Karpas-422 (cell line): ENCODE results near the gene RRAS2. TPM values are rescaled to one million over a fixed set of nuclear protein-coding genes. Genes with fewer than 3 reads are reported as not detected.
"Not testable (repeated sequence)": the region's sequence is repeated elsewhere in the genome, so short reads cannot be mapped to it uniquely, and the experiment has no call there.

ENCODE experiments used
- DNase-seq: peaks from one replicate; pipeline ENCODE4 v3.0.0-alpha.2; 2015
- H2AFZ ChIP-seq: fragments of 200-600 bp; sonication (generic); 2 replicates; pipeline ENCODE4 v1.6.1; 2014; ENCODE audit warnings: antibody characterized with exemption, low read length, mixed read lengths
- H3K27ac ChIP-seq: fragments of 200-600 bp; sonication (generic); 2 replicates; pipeline ENCODE4 v1.5.1; 2014; ENCODE audit warnings: mild to moderate bottlenecking, low read length, moderate library complexity
- H3K27me3 ChIP-seq: fragments of 200-600 bp; sonication (generic); 2 replicates; pipeline ENCODE4 v1.6.1; 2014; ENCODE audit warnings: low read length, mixed read lengths
- H3K36me3 ChIP-seq: fragments of 200-600 bp; sonication (generic); 2 replicates; pipeline ENCODE4 v1.6.1; 2014; ENCODE audit warnings: low read length, mixed read lengths; ENCODE audit not compliant: insufficient read depth
- H3K4me1 ChIP-seq: fragments of 200-600 bp; sonication (generic); 2 replicates; pipeline ENCODE4 v1.6.1; 2014; ENCODE audit warnings: mild to moderate bottlenecking, low read length, mixed read lengths
- H3K4me2 ChIP-seq: fragments of 200-600 bp; sonication (generic); 2 replicates; pipeline ENCODE4 v1.6.1; 2014; ENCODE audit warnings: low read length, low read depth, mild to moderate bottlenecking; ENCODE audit not compliant: poor library complexity, severe bottlenecking
- H3K4me3 ChIP-seq: fragments of 200-600 bp; sonication (generic); 2 replicates; pipeline ENCODE4 v1.5.1; 2014; ENCODE audit warnings: mild to moderate bottlenecking, antibody characterized with exemption, low read length, mixed read lengths
- H3K79me2 ChIP-seq: fragments of 200-600 bp; sonication (generic); 2 replicates; pipeline ENCODE4 v1.6.1; 2014; ENCODE audit warnings: mild to moderate bottlenecking, low read length, mixed read lengths
- H3K9ac ChIP-seq: fragments of 200-600 bp; sonication (generic); 2 replicates; pipeline ENCODE4 v1.6.0; 2014; ENCODE audit warnings: low read length
- H3K9me2 ChIP-seq: fragments of 200-600 bp; sonication (generic), shearing (Covaris generic); replicated peaks from 2 replicates; pipeline ENCODE4 v1.6.0; 2014; ENCODE audit warnings: mild to moderate bottlenecking, low read length, moderate library complexity; ENCODE audit not compliant: insufficient read depth
- H3K9me3 ChIP-seq: fragments of 300-700, 200-600 bp; sonication (generic); 2 replicates; pipeline ENCODE4 v1.6.1; 2014; ENCODE audit warnings: low read length, mixed read lengths
- H4K20me1 ChIP-seq: fragments of 200-600 bp; sonication (generic); 2 replicates; pipeline ENCODE4 v1.6.1; 2014; ENCODE audit warnings: mild to moderate bottlenecking, antibody characterized with exemption, low read length, low read depth; ENCODE audit not compliant: insufficient read depth
- total RNA-seq: library from RNA; depleted of rRNA; stranded (reverse); fragments of >200 nt; shearing (Covaris generic); gene quantifications from 2 replicates; pipeline ENCODE4 v1.2.3, GENCODE V29; 2014; ENCODE audit warnings: low replicate concordance; rRNA removed

The RRAS2 gene
- 0.87 and 2.5 TPM in 2 replicates for total RNA-seq

DNA sequence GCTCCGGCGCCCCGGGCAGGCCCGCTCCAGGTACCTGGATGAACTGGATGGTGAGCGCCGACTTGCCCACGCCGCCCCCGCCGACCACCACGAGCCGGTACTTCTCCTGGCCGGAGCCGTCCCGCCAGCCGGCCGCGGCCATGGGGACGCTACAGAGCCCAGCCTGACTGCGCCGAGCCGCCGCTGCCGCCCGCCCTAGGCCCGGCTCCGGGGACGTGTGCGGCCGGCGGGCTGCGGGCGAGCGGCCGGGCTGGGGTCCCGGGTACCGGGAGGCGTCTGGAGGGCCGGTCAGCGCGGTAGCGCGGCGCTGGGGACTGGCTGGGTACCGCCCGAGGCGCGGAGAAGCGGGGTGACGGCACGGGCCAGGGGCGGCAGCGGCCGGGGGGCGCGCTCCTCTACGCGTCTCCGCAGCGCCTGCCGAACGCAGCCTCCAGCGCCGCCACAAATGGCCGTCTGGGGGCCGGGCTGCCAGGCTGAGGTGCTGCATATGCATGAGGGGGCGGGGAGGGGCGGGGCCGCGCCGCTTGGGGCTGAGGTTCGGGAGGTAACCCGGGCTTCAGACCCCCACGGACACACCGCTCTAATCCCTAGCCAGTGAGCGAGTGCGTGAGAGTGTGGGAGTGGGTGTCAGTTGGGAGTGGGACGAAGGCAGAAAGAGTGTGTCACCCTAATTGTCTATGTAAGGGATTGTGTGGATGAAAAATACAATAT, at the start of gene RRAS2:
TSS of gene RRAS2 (minus strand) at position 455 of the 711 bp plus-strand sequence. CDS start at position 142, 313 bp downstream.
- H3K79me2 ChIP-seq: no peaks in the 10 kb centered on the region
- DNase-seq: peak; percentile 82
- H3K9ac ChIP-seq: peak within 1 kb of the TSS; percentile 56
- H3K27me3 ChIP-seq: no peaks in the 10 kb centered on the region
- H4K20me1 ChIP-seq: no peaks in the 10 kb centered on the region
- no peaks in the 10 kb centered on the region for H3K9me2 ChIP-seq
- peaks cover 7% of the 10 kb centered on the region for H3K4me1 ChIP-seq
- H2AFZ ChIP-seq: no peak within 1 kb of the TSS
- H3K4me2 ChIP-seq: peak within 1 kb of the TSS; percentile 67
- H3K9me3 ChIP-seq: no peaks in the 10 kb centered on the region
- H3K4me3 ChIP-seq: peak within 1 kb of the TSS; percentile 66
- no peaks in the 10 kb centered on the region for H3K36me3 ChIP-seq
- H3K27ac ChIP-seq: no peak within 1 kb of the TSS

DNA sequence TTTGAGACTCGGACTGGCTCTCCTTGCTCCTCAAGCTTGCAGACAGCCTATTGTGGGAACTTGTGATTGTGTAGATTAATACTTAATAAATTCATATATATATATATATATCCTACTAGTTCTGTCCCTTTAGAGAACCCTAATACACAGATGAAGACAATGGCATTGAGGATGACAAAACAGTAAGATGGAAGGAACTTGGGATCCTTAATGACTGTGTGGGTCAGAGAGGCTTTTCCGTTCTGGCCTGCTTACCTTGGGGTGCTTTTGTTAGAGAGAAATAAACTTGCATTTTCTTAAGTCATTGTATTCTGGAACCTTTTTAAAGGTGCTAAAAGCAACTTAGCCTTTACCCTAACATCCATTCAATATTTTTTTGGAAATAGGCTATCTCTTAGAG, 49.6 kb upstream of the RRAS2 start:
- no peaks in the 10 kb centered on the region for H3K36me3 ChIP-seq
- H4K20me1 ChIP-seq: no peaks in the 10 kb centered on the region
- H3K4me1 ChIP-seq: no peaks in the 10 kb centered on the region
- H3K79me2 ChIP-seq: no peaks in the 10 kb centered on the region
- H3K4me2 ChIP-seq: no peak overlapping the region
- H3K27ac ChIP-seq: no peak overlapping the region
- no peaks in the 10 kb centered on the region for H3K27me3 ChIP-seq
- H3K9ac ChIP-seq: no peak overlapping the region
- H3K9me3 ChIP-seq: no peaks in the 10 kb centered on the region
- no peak overlapping the region for H2AFZ ChIP-seq
- no peak for DNase-seq
- no peak overlapping the region for H3K4me3 ChIP-seq
- no peaks in the 10 kb centered on the region for H3K9me2 ChIP-seq

DNA sequence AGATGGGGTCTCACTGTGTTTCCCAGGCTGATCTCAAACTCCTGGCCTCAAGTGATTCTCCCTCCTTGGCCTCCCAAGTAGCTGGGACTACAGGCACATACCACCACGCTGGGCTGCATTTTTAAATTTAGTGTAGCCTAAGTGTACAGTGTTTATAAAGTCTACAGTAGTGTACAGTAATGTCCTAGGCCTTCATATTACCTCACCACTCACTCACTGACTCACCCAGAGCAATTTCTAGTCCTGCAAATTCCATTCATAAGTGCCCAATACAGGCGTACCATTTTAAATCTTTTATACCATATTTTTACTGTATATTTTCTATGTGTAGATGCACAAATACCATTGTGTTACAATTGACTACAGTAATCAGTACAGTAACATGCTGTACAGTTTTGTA, 47.1 kb upstream of the RRAS2 start:
- not testable (repeated sequence) for H3K9me2 ChIP-seq, H2AFZ ChIP-seq, H3K27ac ChIP-seq, DNase-seq, H3K4me2 ChIP-seq, H3K4me3 ChIP-seq, H3K27me3 ChIP-seq, H3K36me3 ChIP-seq, H4K20me1 ChIP-seq, H3K9me3 ChIP-seq, H3K4me1 ChIP-seq, H3K9ac ChIP-seq, H3K79me2 ChIP-seq

DNA sequence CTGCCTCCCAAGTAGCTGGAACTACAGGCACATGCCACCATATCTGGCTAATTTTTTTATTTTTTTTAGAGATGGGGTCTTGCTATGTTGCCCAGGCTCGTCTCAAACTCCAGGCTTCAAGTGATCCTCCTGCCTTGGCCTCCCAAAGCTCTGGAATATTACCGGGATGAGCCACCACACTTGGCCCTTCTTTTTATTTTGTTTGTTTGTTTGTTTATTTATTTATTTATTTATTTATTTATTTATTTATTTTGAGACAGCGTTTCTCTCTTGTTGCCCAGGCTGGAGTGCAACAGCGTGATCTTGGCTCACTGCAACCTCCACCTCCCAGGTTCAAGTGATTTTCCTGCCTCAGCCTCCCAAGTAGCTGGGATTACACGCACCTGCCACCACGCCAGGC, 44.5 kb upstream of the RRAS2 start:
- not testable (repeated sequence) for H3K36me3 ChIP-seq, H3K79me2 ChIP-seq, H3K9me2 ChIP-seq, DNase-seq, H3K4me2 ChIP-seq, H3K9me3 ChIP-seq, H3K27ac ChIP-seq, H3K9ac ChIP-seq, H3K4me1 ChIP-seq, H2AFZ ChIP-seq, H3K4me3 ChIP-seq, H4K20me1 ChIP-seq, H3K27me3 ChIP-seq

DNA sequence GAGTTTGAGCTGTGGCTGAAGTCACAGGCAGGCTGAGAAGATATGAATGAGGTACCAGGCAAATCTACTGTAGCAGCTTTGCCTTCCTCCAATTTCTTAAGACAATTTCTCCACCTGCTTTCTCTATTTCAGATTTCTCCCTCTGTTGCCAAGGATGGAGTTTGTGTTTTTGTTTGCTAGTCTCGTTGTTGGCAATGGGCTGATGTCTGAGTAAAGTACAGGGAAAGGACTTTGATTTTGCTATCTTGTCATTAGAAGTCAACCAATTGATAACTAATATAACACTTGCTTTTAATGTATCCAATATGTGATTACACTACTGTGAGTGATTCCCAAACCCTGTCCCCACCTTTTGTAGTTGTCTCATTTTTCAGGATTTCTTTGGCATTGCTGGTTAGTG, 40.1 kb upstream of the RRAS2 start:
- Histone ChIP-seq H3K4me2 (no peak overlapping the region), H3K4me1 (no peaks in the 10 kb centered on the region), H3K9me3 (no peaks in the 10 kb centered on the region), H4K20me1 (no peaks in the 10 kb centered on the region), H2AFZ (no peak overlapping the region), H3K27me3 (no peaks in the 10 kb centered on the region), H3K27ac (no peak overlapping the region), H3K79me2 (no peaks in the 10 kb centered on the region), H3K36me3 (no peaks in the 10 kb centered on the region), H3K4me3 (no peak overlapping the region), H3K9ac (no peak overlapping the region), H3K9me2 (no peaks in the 10 kb centered on the region)
- DNase-seq: no peak

DNA sequence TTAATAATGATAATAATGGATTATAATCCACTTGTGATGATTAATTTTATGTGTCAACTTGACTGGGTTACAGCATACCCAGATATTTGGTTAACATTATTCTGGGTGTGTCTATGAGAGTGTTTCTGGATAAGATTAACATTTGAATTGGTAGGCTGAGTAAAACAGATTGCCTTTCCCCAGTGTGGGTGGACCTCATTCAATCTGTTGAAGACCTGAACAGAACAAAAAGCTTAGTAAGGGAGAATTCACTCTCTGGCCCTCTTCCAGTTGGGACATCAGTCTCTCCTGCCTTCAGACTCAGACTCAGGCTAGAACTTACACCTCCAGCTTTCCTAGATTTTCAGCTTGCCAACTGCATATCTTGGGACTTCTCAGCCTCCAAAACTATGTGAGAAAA, 37.3 kb upstream of the RRAS2 start:
- no peaks in the 10 kb centered on the region for H4K20me1 ChIP-seq
- H3K9me3 ChIP-seq: no peaks in the 10 kb centered on the region
- no peak overlapping the region for H3K4me2 ChIP-seq
- H2AFZ ChIP-seq: no peak overlapping the region
- H3K79me2 ChIP-seq: no peaks in the 10 kb centered on the region
- H3K9me2 ChIP-seq: no peaks in the 10 kb centered on the region
- no peaks in the 10 kb centered on the region for H3K4me1 ChIP-seq
- DNase-seq: no peak
- H3K4me3 ChIP-seq: no peak overlapping the region
- no peaks in the 10 kb centered on the region for H3K36me3 ChIP-seq
- no peak overlapping the region for H3K27ac ChIP-seq
- H3K9ac ChIP-seq: no peak overlapping the region
- H3K27me3 ChIP-seq: no peaks in the 10 kb centered on the region

GRCh38 chr11:14393889-14394288, 34.9 kb upstream of the RRAS2 start:
- Histone ChIP-seq H3K4me2 (no peak overlapping the region), H3K27ac (no peak overlapping the region), H2AFZ (no peak overlapping the region), H3K4me3 (no peak overlapping the region), H3K36me3 (no peaks in the 10 kb centered on the region), H4K20me1 (no peaks in the 10 kb centered on the region), H3K9me2 (no peaks in the 10 kb centered on the region), H3K4me1 (no peaks in the 10 kb centered on the region), H3K27me3 (no peaks in the 10 kb centered on the region), H3K9ac (no peak overlapping the region), H3K79me2 (no peaks in the 10 kb centered on the region), H3K9me3 (no peaks in the 10 kb centered on the region)
- DNase-seq: no peak

DNA sequence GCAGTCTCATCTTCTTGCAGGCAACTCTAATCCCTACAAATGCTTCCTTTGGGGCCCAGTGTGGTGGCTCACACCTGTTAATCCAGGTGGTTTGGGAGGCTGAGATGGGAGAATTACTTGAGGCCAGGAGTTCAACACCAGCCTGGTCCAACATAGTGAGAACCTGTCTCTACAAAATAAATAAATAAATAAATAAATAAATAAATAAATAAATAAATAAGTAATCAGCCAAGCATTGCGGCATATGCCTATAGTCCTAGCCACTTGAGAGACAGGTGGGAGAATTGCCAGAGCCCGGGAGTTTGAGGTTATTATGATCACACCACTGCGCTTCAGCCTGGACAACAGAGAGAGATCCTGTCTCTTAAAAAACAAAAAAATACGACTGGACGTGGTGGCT, 34.1 kb upstream of the RRAS2 start:
- no peaks in the 10 kb centered on the region for H4K20me1 ChIP-seq
- no peaks in the 10 kb centered on the region for H3K27me3 ChIP-seq
- H3K27ac ChIP-seq: no peak overlapping the region
- H3K9me2 ChIP-seq: no peaks in the 10 kb centered on the region
- H3K4me3 ChIP-seq: no peak overlapping the region
- H3K9me3 ChIP-seq: no peaks in the 10 kb centered on the region
- no peaks in the 10 kb centered on the region for H3K36me3 ChIP-seq
- no peaks in the 10 kb centered on the region for H3K4me1 ChIP-seq
- H3K9ac ChIP-seq: no peak overlapping the region
- DNase-seq: no peak
- no peaks in the 10 kb centered on the region for H3K79me2 ChIP-seq
- H3K4me2 ChIP-seq: no peak overlapping the region
- H2AFZ ChIP-seq: no peak overlapping the region
